ENCODE measurements around the gene UQCC3. TPM values are rescaled to one million over a fixed set of nuclear protein-coding genes. Genes with fewer than 3 reads are reported as not detected.
"Not testable (repeated sequence)": the region's sequence is repeated elsewhere in the genome, so short reads cannot be mapped to it uniquely, and the experiment has no call there.

The UQCC3 gene
- total RNA-seq, 1 donor from 2014 or later = 9.9 TPM

DNA sequence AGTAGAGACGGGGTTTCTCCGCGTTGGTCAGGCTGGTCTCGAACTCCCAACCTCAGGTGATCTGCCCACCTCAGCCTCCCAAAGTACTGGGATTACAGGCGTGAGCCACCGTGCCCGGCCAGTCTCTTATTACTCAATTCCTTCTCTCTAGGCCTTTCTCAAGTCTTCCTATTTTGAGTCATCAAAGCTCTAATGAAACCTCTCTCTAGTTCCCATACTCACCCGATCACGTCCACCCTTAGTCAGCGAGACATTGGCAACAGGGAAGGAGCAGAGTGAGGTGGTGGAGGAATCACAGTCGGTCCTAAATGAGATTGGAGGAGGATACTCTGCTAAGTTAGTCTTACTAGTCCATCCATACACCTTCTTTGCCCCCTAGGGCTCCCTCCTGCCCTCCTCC is 30.8 kb downstream of the UQCC3 start:
- DNase-seq (ENCODE audit: low read depth in 2 of 2) = no peak

DNA sequence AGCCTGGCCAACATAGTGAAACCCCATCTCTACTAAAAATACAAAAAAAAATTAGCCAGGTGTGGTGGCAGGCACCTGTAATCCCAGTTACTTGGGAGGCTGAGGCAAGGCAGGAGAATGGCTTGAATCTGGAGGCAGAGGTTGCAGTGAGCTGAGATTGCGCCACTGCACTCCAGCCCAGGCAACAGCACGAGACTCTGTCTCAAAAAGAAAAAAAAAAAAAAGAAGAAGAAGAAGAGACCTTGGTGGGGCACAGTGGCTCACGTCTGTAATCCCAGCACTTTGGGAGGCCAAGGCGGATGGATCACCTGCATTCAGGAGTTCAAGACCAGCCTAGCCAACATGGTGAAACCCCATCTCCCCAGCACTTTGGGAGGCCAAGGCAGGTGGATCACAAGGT is 32.4 kb downstream of the UQCC3 start:
- DNase-seq (ENCODE audit: low read depth in 2 of 2) = not testable (repeated sequence)

GRCh38 chr11:62705413-62705812 is 33.9 kb downstream of the UQCC3 start:
- DNase-seq (ENCODE audit: low read depth in 2 of 2) = peak in 1 of 2 donors; percentile 13

DNA sequence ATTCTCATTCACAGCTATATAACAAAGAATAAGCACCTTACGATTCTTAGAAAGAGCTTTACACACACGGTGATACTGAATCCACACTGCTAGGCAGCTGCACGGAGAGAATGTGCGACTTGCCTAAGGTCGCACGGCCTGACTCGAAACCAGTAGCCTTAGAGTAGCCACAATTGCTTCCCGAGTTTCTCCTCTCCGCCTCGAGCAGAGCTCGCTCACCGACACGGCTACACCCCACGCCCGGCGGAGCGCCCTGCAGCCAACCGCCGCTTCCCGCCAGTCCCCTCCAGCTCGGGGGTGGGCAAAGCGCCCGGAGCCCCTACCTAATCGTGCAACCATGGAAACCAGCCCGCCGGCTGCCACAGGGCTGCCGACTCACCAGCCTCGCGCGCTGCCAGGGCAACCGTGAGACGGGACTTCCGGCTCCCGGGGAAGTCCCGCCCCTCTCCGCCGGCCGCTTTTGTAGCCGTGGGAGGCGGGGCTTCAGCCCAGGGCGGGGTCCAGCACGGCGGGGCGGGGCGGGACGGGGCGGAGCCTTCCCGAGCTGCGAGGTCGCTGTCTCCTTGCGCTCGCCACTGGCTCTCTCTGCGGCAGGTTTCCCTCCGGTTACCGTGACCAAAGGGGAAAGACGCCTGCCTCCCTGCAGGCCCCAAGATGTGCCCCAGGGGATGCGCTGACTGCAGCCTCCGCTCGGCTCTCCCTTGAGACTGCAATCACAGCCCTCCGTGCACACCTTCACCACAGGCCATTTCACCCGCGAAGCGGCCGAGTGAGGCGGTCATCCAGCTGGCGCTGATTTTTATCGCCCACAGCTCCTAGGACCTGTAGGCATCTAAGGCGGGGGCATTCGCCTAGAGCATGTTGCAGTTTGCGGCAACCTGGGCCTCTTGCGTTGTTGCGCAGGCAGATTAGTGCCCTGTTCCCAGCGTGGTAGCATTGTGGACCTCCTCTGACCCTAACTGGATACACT is 34.7 kb downstream of the UQCC3 start:
- peak; percentile 84 to 95 for DNase-seq (ENCODE audit: low read depth in 2 of 2)

DNA sequence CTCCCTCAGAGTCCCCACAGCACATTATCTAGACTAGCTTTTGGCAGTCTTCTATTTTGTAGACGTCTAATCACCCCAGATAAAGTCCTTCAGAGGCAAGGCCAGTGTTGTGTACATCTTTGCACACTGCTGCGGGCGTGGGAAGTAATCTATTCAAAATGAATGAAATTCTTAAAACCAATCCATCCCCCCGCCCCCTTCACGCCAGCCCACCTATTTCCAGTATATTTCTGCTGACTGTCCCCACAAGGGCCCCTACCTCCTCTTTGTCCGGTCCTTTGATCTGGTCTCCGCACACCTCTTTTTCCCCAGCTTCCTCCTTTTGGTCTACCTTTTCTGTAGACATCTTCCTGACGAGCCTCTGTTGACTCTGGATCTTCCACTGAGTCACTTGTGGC is 35.4 kb downstream of the UQCC3 start:
- no peak for DNase-seq (ENCODE audit: low read depth in 2 of 2)

DNA sequence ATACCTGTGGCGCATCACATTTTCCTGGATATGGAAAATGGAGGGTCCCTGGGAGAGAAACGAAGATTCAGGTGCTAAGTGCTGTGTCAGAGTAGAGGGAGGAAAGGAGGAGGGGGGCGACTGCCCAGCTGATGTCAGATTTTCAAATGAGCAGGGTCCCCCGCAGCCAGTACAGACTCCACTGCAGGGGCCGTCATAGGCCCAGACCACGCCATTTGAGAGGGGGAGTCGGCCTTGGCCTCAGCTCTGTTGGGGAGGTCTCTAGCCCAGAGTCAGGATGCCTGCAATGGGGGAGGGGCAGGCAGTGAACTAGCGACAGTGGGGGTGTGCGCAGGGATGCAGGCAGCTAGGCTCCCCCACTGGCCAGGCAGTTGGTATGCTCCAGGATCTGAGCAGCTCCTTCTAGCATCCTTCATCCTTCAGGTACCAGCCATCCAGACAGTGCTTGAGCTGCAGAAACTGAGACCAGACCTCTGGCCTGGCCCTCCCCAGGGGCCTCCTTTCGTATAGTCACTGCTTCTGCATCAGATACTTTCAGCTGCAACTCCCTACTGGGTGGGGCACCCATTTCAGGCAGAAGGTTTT is 35.9 kb downstream of the UQCC3 start, which contains the start of the genes BSCL2 and GNG3:
TSS of gene BSCL2 (minus strand) at position 148 of the 585 bp plus-strand sequence. CDS start 229 bp downstream, outside the sequence.
TSS of gene GNG3 (plus strand) at position 400 of the 585 bp plus-strand sequence. CDS start 620 bp downstream, outside the sequence.
- DNase-seq (ENCODE audit: low read depth in 2 of 2) = no peak

DNA sequence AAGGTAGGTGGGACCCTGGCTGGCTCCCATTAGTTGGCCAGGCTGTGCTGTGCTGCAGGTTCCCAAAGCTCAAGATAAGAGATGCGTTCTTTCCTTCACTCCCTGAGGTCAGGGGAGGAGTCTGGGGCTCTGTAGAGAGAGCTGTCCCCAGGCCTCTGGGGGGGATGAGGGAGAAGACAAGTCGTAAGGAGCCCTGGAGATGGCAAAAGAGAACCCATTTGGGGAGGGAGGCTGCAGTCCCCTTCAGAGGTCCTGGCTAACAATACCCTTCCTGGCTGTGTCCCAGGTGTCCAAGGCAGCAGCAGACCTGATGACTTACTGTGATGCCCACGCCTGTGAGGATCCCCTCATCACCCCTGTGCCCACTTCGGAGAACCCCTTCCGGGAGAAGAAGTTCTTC is 36.9 kb downstream of the UQCC3 start:
- no peak for DNase-seq (ENCODE audit: low read depth in 2 of 2)

GRCh38 chr11:62708793-62709192 is 37.3 kb downstream of the UQCC3 start:
- DNase-seq (ENCODE audit: low read depth in 2 of 2) = peak in 1 of 2 donors; percentile 25

- peak; percentile 94 to 99 for DNase-seq (ENCODE audit: low read depth in 2 of 2)
Observed at GRCh38 chr11:62709247-62710000, 38.0 kb downstream of the UQCC3 start.

GRCh38 chr11:62710001-62710345 is 38.5 kb downstream of the UQCC3 start:
- DNase-seq (ENCODE audit: low read depth in 2 of 2) = peak in 1 of 2 donors; percentile 32

- DNase-seq (ENCODE audit: low read depth in 2 of 2) = no peak
Observed at GRCh38 chr11:62712276-62712812, 40.9 kb downstream of the UQCC3 start.

GRCh38 chr11:62712861-62713260 is 41.4 kb downstream of the UQCC3 start:
- DNase-seq (ENCODE audit: low read depth in 2 of 2) = peak in 1 of 2 donors; percentile 38

DNA sequence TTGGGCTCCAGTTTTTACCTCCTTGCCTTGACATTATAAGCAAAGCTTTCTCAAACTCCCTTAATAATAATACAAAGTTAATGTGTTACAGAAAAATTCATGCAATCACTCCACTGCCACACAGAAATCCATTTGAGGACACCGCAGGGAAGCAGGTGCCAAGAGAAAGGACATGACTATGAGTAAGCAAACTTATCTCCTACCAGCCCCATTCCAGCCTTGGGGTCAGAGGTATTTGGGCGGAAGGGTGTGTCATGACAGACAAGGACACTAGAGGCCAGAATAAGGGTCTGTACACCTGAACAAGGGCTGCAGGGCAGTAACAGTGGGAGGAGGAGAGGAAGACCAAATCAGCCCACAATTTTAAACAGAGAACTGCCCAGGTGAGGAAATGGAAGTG is 41.9 kb downstream of the UQCC3 start:
- DNase-seq (ENCODE audit: low read depth in 2 of 2) = no peak

- no peak for DNase-seq (ENCODE audit: low read depth in 2 of 2)
Observed at GRCh38 chr11:62715150-62716130, 44.0 kb downstream of the UQCC3 start.

DNA sequence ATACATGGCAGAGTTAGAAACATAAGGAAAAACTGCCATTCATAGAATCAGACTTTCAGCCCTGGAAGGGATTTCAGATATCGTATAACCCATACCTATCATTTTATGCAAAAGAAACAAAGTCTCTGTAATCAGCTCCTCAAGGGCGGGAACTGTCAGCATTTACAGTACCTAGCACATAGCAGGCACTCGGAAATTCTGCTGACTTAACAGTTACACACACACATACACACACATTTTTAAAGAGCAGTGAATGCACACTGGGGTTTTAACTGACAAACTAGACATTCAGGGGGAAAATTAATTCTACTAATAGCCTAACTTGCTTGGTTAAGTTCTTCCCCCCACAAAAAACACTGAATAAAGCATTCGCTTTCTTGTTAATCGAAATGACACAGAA is 44.7 kb downstream of the UQCC3 start:
- no peak for DNase-seq (ENCODE audit: low read depth in 2 of 2)

GRCh38 chr11:62716816-62717215 is 45.3 kb downstream of the UQCC3 start:
- no peak for DNase-seq (ENCODE audit: low read depth in 2 of 2)

DNA sequence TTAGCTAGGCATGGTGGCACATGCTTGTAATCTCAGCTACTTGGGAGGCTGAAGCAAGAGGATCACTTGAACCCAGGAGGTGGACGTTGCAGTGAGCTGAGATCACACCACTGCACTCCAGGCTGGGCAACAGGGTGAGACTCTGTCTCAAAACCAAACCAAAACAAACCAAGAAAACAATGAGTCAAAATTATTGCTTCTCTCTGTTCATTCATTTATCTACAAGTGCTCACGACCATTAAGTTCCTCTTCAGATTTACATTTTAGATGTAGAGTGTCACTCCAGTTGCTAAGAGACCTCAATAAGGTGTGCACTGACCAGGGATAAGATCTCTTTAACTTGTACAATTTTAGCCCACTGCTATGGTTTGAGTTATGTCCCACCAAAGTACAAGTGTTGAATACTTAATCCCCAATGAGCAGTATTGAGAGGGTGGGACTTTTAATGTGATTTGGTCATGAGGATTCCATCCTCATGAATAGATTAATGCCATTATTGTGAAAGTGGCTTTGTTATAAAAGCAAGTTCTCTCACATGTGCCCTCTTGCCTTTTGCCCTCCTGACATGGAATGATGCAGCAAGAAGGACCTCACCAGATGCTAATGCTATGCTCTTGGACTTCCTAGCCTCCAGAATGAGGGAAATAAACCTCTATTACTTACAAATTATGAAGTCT is 48.0 kb downstream of the UQCC3 start:
- no peak for DNase-seq (ENCODE audit: low read depth in 2 of 2)

- DNase-seq (ENCODE audit: low read depth in 2 of 2) = peak in 1 of 2 donors; percentile 18
Observed at GRCh38 chr11:62721994-62722393, 50.5 kb downstream of the UQCC3 start.

Measured in dermis microvascular lymphatic vessel endothelial cell (primary cell).